HG02870 (cell line): Measurements from ENCODE around the gene IL26.

ENCODE experiments used
- ATAC-seq: cut with Tn5 transposase; IDR thresholded peaks from one replicate; pipeline ENCODE4 v1.9.1; 2021; ENCODE audit warnings: mild to moderate bottlenecking, moderate library complexity; ENCODE audit not compliant: unreplicated experiment

The IL26 gene

GRCh38 chr12:68159681-68160304 lies 65.8 kb downstream of the IL26 start, which contains the start of gene IFNG:
IFNG (minus strand) TSS chr12:68159740; CDS start chr12:68159615, 125 bp downstream.
- ATAC-seq = no peak

- no peak for ATAC-seq
Measured at GRCh38 chr12:68158432-68158831, 67.2 kb downstream of the IL26 start.

GRCh38 chr12:68157380-68157779 lies 68.2 kb downstream of the IL26 start:
- no peak for ATAC-seq

GRCh38 chr12:68156636-68157035 lies 69.0 kb downstream of the IL26 start:
- ATAC-seq = no peak

GRCh38 chr12:68154779-68155178 lies 70.8 kb downstream of the IL26 start:
- ATAC-seq = no peak
